ENCODE data around the gene TOMM34. TPM values are rescaled to one million over a fixed set of nuclear protein-coding genes. Genes with fewer than 3 reads are reported as not detected.

Gene TOMM34
- total and polyA plus RNA-seq, 2 experiments from 2014 or later: 27.4 to 38.7 TPM

GRCh38 chr20:44997171-44997570, 37.0 kb upstream of the TOMM34 start:
- 0 out of 2 replicates have a peak, but pooled peaks cover 7% of the 10 kb centered on the region for H3K4me1 ChIP-seq (ENCODE audit: insufficient read depth)
- Mint-ChIP-seq H3K36me3 (ENCODE audit: low read depth) (peaks cover 41% of the 10 kb centered on the region), H3K27ac (no peak overlapping the region), H3K9me3 (no peaks in the 10 kb centered on the region), H3K4me3 (no peak overlapping the region), H3K27me3 (ENCODE audit: insufficient read depth, low read depth, poor library complexity) (no peaks in the 10 kb centered on the region), H3K4me1 (peaks cover 6% of the 10 kb centered on the region)
- no peak overlapping the region for H3K4me2 ChIP-seq
- no peak overlapping the region for H3K27ac ChIP-seq (ENCODE audit: low read depth)
- peaks cover 16% of the 10 kb centered on the region; the same call in 1 of the 2 replicates for H3K36me3 ChIP-seq (ENCODE audit: insufficient read depth)
- no peak for TF ChIP-seq CTCF (conservative IDR thresholded peaks at IDR 0.05; ENCODE audit: low read depth in 2 of 2)
- TF ChIP-seq POLR2AphosphoS5 (IDR thresholded peaks at IDR 0.05; ENCODE audit: low read depth): no peak
- no peak for TF ChIP-seq ETS1 (IDR thresholded peaks at IDR 0.05)
- no peak for TF ChIP-seq JUNB (IDR thresholded peaks at IDR 0.05; ENCODE audit: unreplicated experiment)
- TF ChIP-seq REST (IDR thresholded peaks at IDR 0.05; ENCODE audit: unreplicated experiment): no peak
- no peak for TF ChIP-seq ZNF462 (CRISPR knock-in tag; IDR thresholded peaks at IDR 0.05)
- no peak for TF ChIP-seq STAT1 (IDR thresholded peaks at IDR 0.05; ENCODE audit: unreplicated experiment)
- no peak for TF ChIP-seq NANOG (IDR thresholded peaks at IDR 0.05; ENCODE audit: borderline replicate concordance)
- TF ChIP-seq EZH2 (IDR thresholded peaks at IDR 0.05; ENCODE audit: low read depth, unreplicated experiment): no peak
- no peaks in the 10 kb centered on the region for H3K27me3 ChIP-seq (ENCODE audit: insufficient read depth)
- H4K20me1 ChIP-seq (replicated peaks; ENCODE audit: insufficient read depth): 0 out of 2 replicates have a peak, but pooled peaks cover 6% of the 10 kb centered on the region
- DNase-seq (ENCODE audit: low spot score) (no peak), ATAC-seq (no peak)
- H3K9me2 ChIP-seq (ENCODE audit: insufficient read depth): no peaks in the 10 kb centered on the region
- no peaks in the 10 kb centered on the region for H3F3A ChIP-seq (replicated peaks; ENCODE audit: low read depth)
- H3K79me2 ChIP-seq (replicated peaks; ENCODE audit: insufficient read depth): 0 out of 2 replicates have a peak, but pooled peaks cover 8% of the 10 kb centered on the region
- H3K4me3 ChIP-seq: no peak overlapping the region
- H2AFZ ChIP-seq: no peak overlapping the region

Data from GM23338 (cell line).